SU-DHL-6 (cell line): ENCODE data around the gene TVP23A.

Experiments used
- H2AFZ ChIP-seq: fragments of 200-600 bp; sonication (generic); 2 replicates; pipeline ENCODE4 v1.6.1; 2014; ENCODE audit warnings: low read depth, mild to moderate bottlenecking, moderate library complexity, mixed read lengths, antibody characterized with exemption, low read length; ENCODE audit not compliant: severe bottlenecking
- H3F3A ChIP-seq: fragments of 200-600 bp; shearing (Covaris generic); 2 replicates; pipeline ENCODE4 v1.6.0; 2016; ENCODE audit warnings: antibody characterized with exemption, mild to moderate bottlenecking; ENCODE audit not compliant: insufficient read depth
- H3K27ac ChIP-seq: fragments of 200-600 bp; sonication (generic); 2 replicates; pipeline ENCODE4 v1.5.1; 2016; ENCODE audit warnings: low read depth, mild to moderate bottlenecking, low read length, moderate library complexity, mixed read lengths
- H3K27me3 ChIP-seq: fragments of 200-600 bp; sonication (generic), shearing (Covaris generic); 2 replicates; pipeline ENCODE4 v1.6.0; 2014; ENCODE audit warnings: mild to moderate bottlenecking, low read length
- H3K36me3 ChIP-seq: fragments of 200-600 bp; sonication (generic); 2 replicates; pipeline ENCODE4 v1.6.1; 2014; ENCODE audit warnings: mild to moderate bottlenecking, low read length, mixed read lengths
- H3K4me2 ChIP-seq: fragments of 300-600, 200-600 bp; shearing (Covaris generic), sonication (generic); 2 replicates; pipeline ENCODE4 v1.6.0; 2014; ENCODE audit warnings: low read length, low read depth, mild to moderate bottlenecking; ENCODE audit not compliant: poor library complexity, severe bottlenecking
- H3K4me3 ChIP-seq: fragments of 200-600 bp; sonication (generic); 2 replicates; pipeline ENCODE4 v1.5.1; 2014; ENCODE audit warnings: antibody characterized with exemption, low read length, mild to moderate bottlenecking, mixed read lengths; ENCODE audit not compliant: insufficient read depth, poor library complexity, severe bottlenecking
- H3K79me2 ChIP-seq: fragments of 200-600 bp; sonication (generic); 2 replicates; pipeline ENCODE4 v1.6.1; 2014; ENCODE audit warnings: mild to moderate bottlenecking, low read length, moderate library complexity; ENCODE audit not compliant: insufficient read depth
- H3K9ac ChIP-seq: fragments of 200-600 bp; sonication (generic); 2 replicates; pipeline ENCODE4 v1.7.0; 2014; ENCODE audit warnings: mild to moderate bottlenecking, low read length
- H3K9me2 ChIP-seq: fragments of 200-600 bp; sonication (generic); replicated peaks from 2 replicates; pipeline ENCODE4 v1.6.1; 2014; ENCODE audit warnings: low read length; ENCODE audit not compliant: insufficient read depth
- H3K9me3 ChIP-seq: fragments of 200-600 bp; sonication (generic); 2 replicates; pipeline ENCODE4 v1.6.1; 2014; ENCODE audit warnings: low read length, mixed read lengths; ENCODE audit not compliant: insufficient read depth
- H4K20me1 ChIP-seq: fragments of 200-600 bp; sonication (generic); 2 replicates; pipeline ENCODE4 v1.6.1; 2014; ENCODE audit warnings: low read depth, mild to moderate bottlenecking, antibody characterized with exemption, low read length, moderate library complexity, mixed read lengths
- CTCF ChIP-seq: fragments of 200-600 bp; sonication (generic); IDR thresholded peaks from one replicate; pipeline ENCODE4 v1.5.1; 2017; ENCODE audit warnings: antibody characterized with exemption, mild to moderate bottlenecking, low read length, moderate library complexity; ENCODE audit not compliant: insufficient read depth, poor library complexity, severe bottlenecking
- EZH2phosphoT487 ChIP-seq: fragments of 200-600 bp; sonication (generic), shearing (Covaris generic); conservative IDR thresholded peaks from 2 replicates; pipeline ENCODE4 v1.6.1; 2018; ENCODE audit warnings: mild to moderate bottlenecking, antibody characterized with exemption, low read length, moderate library complexity, mixed read lengths

TVP23A gene

GRCh38 chr16:10859020-10859419, 40.4 kb upstream of the TVP23A start:
- H3K79me2 ChIP-seq: no peaks in the 10 kb centered on the region
- H3K9me2 ChIP-seq: no peaks in the 10 kb centered on the region
- H3K9ac ChIP-seq: no peak overlapping the region
- no peak overlapping the region for H3K4me3 ChIP-seq
- no peak overlapping the region for H2AFZ ChIP-seq
- H3K4me2 ChIP-seq: no peak overlapping the region
- peaks cover 7% of the 10 kb centered on the region; the same call in 1 of the 2 replicates for H3K36me3 ChIP-seq
- no peak for TF ChIP-seq CTCF
- no peak for TF ChIP-seq EZH2phosphoT487
- H4K20me1 ChIP-seq: no peaks in the 10 kb centered on the region
- H3K27ac ChIP-seq: no peak overlapping the region
- H3F3A ChIP-seq: no peaks in the 10 kb centered on the region; the same call in 1 of the 2 replicates
- H3K27me3 ChIP-seq: no peaks in the 10 kb centered on the region
- H3K9me3 ChIP-seq: no peaks in the 10 kb centered on the region

- Histone ChIP-seq H3K9me3 (no peaks in the 10 kb centered on the region), H3K9ac (no peak overlapping the region), H3K27ac (no peak overlapping the region), H3F3A (no peaks in the 10 kb centered on the region; the same call in 1 of the 2 replicates), H3K27me3 (no peaks in the 10 kb centered on the region), H2AFZ (no peak overlapping the region), H3K36me3 (peaks cover 7% of the 10 kb centered on the region; the same call in 1 of the 2 replicates), H4K20me1 (no peaks in the 10 kb centered on the region), H3K4me2 (no peak overlapping the region), H3K9me2 (no peaks in the 10 kb centered on the region), H3K4me3 (no peak overlapping the region), H3K79me2 (no peaks in the 10 kb centered on the region)
- TF ChIP-seq EZH2phosphoT487 (no peak), CTCF (no peak)
Measured at GRCh38 chr16:10858203-10858602, 39.6 kb upstream of the TVP23A start.

- Histone ChIP-seq H2AFZ (no peak overlapping the region), H4K20me1 (no peaks in the 10 kb centered on the region), H3K9ac (no peak overlapping the region), H3K27me3 (no peaks in the 10 kb centered on the region), H3K9me3 (no peaks in the 10 kb centered on the region), H3K4me3 (no peak overlapping the region), H3K4me2 (no peak overlapping the region), H3K9me2 (no peaks in the 10 kb centered on the region), H3F3A (no peaks in the 10 kb centered on the region), H3K79me2 (no peaks in the 10 kb centered on the region), H3K36me3 (no peaks in the 10 kb centered on the region; the same call in 1 of the 2 replicates), H3K27ac (no peak overlapping the region)
- TF ChIP-seq CTCF (no peak), EZH2phosphoT487 (no peak)
Measured at GRCh38 chr16:10856042-10856441, 37.4 kb upstream of the TVP23A start.

- no peak for TF ChIP-seq CTCF
- TF ChIP-seq EZH2phosphoT487: no peak
- Histone ChIP-seq H3K9me2 (no peaks in the 10 kb centered on the region), H3K36me3 (no peaks in the 10 kb centered on the region), H4K20me1 (no peaks in the 10 kb centered on the region), H3K27me3 (no peaks in the 10 kb centered on the region), H3K9ac (no peak overlapping the region), H3F3A (no peaks in the 10 kb centered on the region), H3K79me2 (no peaks in the 10 kb centered on the region), H3K9me3 (no peaks in the 10 kb centered on the region), H3K4me2 (no peak overlapping the region), H2AFZ (no peak overlapping the region), H3K4me3 (no peak overlapping the region), H3K27ac (no peak overlapping the region)
Measured at GRCh38 chr16:10852948-10853347, 34.4 kb upstream of the TVP23A start.
